Islet of Langerhans (tissue), 1 donor: ENCODE data around the gene CAPN2.
A peak's percentile ranks its signal among the peaks of the same experiment; 100 is the strongest.
"Not testable (repeated sequence)": the region's sequence is repeated elsewhere in the genome, so short reads cannot be mapped to it uniquely, and the experiment has no call there.

Source experiments
- FAIRE-seq: peaks from one replicate; lab custom pipeline; 2011; peaks lifted over from hg19 to GRCh38; lab: Jason Lieb, UNC

CAPN2 gene

GRCh38 chr1:223739366-223740037 lies 27.2 kb downstream of the CAPN2 start:
- FAIRE-seq: no peak

GRCh38 chr1:223740038-223740736 lies 27.8 kb downstream of the CAPN2 start:
- not testable (repeated sequence) for FAIRE-seq

- FAIRE-seq: no peak
Measured at GRCh38 chr1:223741861-223742260, 29.5 kb downstream of the CAPN2 start.

- FAIRE-seq: no peak
Measured at GRCh38 chr1:223742856-223743517, 30.6 kb downstream of the CAPN2 start.

GRCh38 chr1:223745731-223746130 lies 33.4 kb downstream of the CAPN2 start:
- FAIRE-seq: no peak

- FAIRE-seq: no peak
Measured at GRCh38 chr1:223747838-223748335, 35.5 kb downstream of the CAPN2 start.

- FAIRE-seq: no peak
Measured at GRCh38 chr1:223748405-223748772, 36.0 kb downstream of the CAPN2 start.

- peak; percentile 17 for FAIRE-seq
Measured at GRCh38 chr1:223748773-223749733, 36.7 kb downstream of the CAPN2 start.

- FAIRE-seq: no peak
Measured at GRCh38 chr1:223750730-223751570, 38.6 kb downstream of the CAPN2 start.

GRCh38 chr1:223751696-223752095 lies 39.4 kb downstream of the CAPN2 start:
- FAIRE-seq: no peak

- FAIRE-seq: no peak
Measured at GRCh38 chr1:223752721-223753515, 40.6 kb downstream of the CAPN2 start.

GRCh38 chr1:223754681-223755431 lies 42.5 kb downstream of the CAPN2 start:
- FAIRE-seq: no peak

GRCh38 chr1:223755432-223755792 lies 43.1 kb downstream of the CAPN2 start:
- no peak for FAIRE-seq

- no peak for FAIRE-seq
Measured at GRCh38 chr1:223755992-223756775, 43.8 kb downstream of the CAPN2 start.

GRCh38 chr1:223756806-223757700 lies 44.7 kb downstream of the CAPN2 start:
- no peak for FAIRE-seq

GRCh38 chr1:223758734-223759133 lies 46.4 kb downstream of the CAPN2 start:
- no peak for FAIRE-seq

- FAIRE-seq: no peak
Measured at GRCh38 chr1:223759273-223759672, 46.9 kb downstream of the CAPN2 start.

GRCh38 chr1:223760833-223761232 lies 48.5 kb downstream of the CAPN2 start:
- FAIRE-seq: no peak
